IPS-11a (cell line): Measurements from ENCODE around the gene LCOR.

Experiments
- H3K4me3 ChIP-seq: one replicate; pipeline ENCODE4 v1.5.1; 2013; ENCODE audit warnings: low read depth, low read length, control low read depth

LCOR gene

DNA sequence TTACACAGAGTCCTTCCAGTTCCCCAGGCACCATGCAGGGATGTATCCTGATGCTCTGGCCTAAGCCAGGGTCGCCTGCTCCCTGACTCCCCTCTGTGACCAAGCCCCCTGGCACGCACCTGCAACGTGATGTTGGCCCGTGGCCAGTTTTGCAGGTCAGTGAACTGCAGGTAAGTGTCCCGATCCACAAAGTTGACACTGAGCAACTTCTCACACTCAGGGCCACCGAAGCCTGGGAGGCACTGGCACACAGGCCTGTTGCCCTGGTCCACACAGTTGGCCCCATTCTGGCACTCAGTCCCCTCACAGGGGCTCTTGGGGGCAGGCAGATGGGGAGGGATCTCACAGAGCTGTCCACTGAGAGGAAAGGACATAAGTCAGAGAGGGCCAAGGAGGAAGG is 174.3 kb downstream of the LCOR start:
- H3K4me3 ChIP-seq = no peak overlapping the region

DNA sequence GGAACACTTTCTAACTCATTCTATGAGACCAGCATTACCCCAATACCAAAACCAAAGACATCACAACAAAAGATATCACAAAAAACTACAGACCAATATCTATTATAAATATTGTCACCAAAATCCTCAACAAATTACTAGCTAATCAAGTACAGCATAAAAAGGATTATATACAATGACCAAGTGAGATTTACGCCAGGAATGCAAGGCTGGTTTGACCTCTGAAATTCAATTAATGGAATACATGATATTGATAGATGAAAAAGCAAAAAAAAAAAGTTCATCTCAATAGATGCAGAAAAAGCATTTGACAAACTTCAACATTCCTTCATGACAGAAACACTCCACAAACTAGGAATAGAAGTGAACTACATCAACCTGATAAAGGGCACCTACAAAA is 175.3 kb downstream of the LCOR start:
- H3K4me3 ChIP-seq = no peak overlapping the region

DNA sequence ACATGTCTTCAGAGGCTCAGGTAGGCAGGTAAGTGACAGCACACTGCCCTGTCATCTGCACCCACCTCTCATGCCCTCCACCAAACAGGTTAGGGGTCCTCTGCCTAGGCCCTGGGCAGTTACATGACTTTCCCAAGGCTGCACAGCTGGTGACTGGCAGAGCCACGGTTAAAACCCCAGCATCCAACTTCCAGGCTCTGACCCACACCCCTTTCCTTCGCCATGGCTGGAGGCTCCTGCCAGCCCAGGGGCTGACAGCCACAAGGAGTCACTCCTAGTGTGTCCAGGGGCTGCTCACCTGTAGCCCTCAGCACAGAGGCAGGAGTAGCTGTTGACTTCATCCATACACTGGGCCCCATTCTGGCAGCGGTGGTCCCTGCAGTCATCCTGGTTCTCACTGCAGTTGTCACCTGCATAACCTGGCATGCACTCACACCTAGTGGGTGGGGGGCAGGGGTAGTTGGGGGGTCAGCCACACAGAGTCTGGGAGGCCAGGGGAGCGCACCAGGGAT is 178.7 kb downstream of the LCOR start:
- no peak overlapping the region for H3K4me3 ChIP-seq

DNA sequence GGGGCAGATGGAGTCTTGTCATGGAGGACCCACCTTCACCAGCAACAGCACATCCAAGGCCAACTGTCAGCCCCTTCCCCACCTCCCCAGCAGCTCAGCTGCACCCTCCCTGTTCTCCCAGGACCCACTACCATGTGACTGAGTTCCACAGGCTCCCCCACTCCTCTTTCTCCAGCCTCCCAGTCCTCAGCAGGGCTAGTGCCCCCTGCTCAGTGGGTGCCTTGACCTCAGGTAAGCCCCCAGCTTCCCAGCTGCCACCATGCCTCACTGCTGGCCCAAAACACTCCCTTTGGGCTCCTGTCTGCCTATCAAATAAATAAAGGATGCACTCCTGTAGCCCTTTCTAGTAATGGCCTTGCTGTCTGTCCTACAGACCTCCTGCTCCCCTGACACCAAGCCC is 179.3 kb downstream of the LCOR start:
- no peak overlapping the region for H3K4me3 ChIP-seq

DNA sequence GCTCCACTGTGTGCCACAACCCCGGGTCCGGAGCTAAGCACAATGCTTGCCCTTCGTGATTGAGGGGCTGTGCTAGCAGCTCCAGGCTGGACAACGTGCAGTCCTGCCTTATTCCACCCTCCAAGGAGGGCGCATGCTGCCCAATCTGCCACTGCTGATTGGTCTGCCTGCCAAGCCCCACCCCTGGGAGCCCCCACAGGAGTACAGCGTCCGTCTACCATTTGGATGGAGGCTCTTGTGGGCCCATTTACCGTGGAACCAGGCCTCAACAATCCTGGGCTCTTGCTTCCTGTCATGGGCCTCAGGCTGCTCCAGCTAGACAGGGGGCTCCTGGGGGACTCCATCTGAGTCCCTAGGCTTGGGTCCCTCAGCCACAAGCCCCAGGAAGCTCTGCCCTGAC is 180.4 kb downstream of the LCOR start:
- H3K4me3 ChIP-seq = no peak overlapping the region

DNA sequence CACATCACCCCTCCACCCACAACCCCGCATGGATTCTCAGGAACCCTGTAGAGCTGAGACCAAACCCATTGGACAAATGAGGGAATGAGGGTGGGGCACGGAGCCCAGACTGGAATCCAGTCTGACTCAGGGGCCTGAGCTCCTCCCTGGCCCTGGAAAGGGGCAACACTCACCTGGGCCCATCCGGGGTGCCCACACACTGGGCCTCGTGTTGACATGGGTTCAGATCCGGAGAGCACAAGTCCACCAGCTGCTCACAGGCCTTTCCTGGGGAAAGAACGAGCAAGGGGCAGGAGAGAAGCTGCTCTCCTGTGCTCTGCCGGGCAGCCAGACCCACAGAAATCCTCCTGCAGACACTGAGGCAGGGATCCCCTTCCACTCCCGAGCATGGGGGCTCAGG is 181.5 kb downstream of the LCOR start:
- H3K4me3 ChIP-seq = no peak overlapping the region

DNA sequence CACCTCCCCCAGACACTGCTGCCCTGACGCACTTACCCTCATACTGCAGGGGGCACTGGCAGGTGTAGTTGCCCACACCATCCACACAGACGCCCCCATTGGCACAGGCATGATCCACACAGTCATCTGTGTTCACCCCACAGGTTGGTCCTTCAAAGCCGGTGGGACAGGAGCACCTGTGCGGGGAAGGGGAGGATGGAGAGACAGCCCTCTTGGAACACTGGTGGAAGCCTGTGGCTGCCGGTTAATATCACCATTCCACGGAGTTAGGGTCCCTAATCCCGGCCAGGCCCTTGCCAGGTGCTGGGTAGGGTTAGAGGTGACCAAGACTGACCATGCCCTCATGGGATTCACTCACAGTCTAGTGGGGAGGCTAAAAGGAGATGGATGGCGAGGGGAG is 181.9 kb downstream of the LCOR start:
- no peak overlapping the region for H3K4me3 ChIP-seq

DNA sequence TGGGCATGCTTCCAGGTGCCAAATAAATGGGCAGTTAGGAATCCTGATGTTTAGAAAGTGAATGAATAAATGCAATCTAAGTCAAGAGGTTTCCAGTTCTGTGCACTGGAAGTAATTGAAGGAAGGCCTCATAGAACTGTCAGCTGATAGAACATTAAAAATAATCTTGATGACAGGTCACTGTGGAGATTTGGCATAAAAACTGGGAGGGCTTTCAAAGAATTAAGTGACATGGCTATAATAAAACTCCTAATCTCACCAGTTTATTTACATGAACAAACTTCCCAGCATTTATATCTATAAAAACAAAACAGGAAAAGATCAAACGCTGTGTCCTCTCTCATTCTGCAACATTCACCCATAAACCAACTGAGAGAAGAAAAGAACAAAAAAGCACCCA is 183.1 kb downstream of the LCOR start:
- H3K4me3 ChIP-seq = no peak overlapping the region

DNA sequence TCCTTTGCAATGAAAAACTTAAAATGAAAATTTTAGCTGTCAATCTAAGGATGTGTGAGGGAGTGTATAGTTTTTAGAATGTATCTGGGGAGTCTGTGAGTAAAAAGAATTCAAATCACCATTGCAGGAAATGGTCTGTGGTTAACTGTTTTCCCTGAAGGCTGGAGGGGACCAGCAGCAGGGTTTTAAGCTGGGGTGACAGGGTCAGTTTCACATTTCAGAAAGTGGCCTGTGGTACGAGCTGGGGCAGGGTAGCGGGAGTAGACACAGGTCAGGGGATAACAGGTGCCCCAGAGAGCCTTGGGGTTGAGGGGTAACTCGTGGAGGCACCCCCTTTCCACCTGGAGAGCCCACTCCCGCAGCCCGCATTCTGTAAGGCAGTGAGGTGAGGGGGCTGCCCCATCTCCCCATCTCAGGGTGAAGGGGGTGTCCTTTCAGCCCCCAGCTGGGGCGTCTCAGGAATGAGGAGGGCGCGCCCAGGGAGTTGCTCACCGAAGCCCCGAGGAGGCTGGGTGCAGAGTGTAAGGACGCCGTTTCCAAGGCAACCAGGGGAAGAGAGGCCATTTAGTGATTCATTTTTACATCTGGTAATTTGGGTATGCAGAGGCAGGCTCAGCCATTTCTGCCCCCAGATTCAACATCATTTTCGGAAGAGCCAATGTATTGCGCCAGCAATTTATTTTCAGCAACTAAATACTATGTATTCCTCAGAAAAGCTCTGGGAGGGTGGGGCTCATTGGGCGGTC is 184.8 kb downstream of the LCOR start:
- H3K4me3 ChIP-seq = no peak overlapping the region

DNA sequence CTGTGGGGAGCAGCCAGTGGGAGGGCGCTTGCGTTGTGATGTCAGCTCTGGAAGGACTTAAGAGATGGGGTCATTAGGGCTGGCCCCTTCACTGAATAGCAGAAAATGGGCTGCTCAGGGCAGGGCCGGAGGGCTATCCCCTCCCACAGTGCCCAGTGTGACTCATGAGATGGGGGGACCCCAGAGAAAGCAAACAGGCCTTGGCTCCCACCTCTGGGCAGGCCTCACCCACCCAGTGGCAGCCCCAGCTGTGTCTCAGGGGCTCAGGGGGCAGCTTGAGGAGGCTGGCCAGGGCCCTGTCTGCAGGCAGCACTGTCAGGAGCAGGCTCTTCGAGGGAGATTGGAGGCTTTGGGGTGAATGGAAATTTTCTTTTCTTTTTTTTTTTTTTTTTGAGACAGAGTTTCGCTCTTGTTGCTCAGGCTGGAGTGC is 185.4 kb downstream of the LCOR start:
- no peak overlapping the region for H3K4me3 ChIP-seq

DNA sequence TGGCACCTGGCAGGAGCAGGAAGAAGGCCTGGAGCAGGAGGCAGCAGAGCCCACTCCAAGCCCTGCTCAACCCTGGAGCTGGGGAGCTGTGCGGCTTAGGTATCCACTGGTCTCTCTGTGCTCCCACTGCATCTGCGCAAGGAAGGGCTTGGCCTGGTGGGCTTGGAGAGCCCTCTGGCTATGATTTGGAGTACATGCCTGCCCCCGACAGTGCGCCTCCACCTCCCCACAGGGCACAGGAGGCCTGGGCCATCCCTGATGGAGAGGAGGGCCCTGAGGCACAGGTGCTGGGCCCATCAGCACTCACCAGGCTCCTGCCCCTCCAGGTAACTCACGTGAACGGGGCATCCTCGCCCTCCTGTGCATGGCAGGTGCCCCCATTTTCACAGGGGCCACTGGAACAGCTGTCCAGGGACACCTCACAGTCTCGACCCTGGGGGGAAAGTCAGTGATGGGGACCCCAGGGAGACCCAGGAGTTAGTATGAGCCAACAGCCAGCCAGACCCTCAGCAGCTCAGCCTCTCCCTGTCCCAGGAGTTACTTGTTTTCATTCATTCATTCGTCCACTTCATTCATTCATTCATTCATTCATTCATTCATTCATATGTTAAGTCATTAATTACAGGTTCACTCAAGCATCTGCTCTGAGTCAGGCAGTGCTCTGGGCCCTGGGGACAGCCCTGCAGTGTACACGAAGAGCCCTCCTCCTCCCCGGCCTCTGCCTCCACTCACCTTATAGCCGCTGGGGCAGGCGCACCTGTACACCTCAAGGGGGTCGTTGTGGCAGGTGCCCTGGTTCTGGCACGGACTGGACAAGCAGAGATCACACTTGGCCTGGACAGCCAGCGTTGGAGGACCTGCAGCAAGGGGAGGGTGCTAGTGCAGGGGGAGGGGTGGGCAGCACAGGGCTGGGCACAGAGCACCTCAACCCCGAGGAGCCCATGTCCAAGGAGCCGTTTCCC is 186.4 kb downstream of the LCOR start:
- no peak overlapping the region for H3K4me3 ChIP-seq

DNA sequence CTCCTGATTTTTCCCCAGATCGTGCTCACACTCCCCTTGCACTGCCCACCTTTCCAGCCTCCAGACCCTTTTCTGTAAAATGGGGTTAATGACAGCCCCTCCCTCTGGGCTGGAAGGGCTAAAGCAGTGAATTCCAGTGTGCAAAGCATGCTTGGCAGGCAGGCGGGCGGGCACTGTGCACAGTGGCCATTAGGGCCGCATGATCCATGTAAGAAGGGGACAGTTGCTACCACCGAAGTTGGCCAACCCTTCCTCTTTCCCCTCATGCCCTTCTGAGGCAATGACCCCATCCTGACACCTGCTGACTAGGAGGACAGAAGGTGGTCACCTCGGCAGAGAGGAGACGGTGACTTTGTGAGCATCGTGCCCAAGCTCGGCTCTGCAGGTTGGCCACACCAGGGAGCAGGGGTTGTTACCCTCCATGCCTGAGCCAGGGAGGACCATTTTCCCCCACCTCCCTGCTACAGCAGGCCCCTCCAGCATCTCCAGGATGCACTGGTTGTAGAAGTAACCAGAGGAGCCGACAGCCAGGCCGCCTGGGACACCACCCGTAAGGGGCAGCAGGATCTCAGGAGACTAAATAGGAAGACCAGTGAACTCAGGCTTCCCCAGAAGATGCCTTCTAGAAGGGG is 187.2 kb downstream of the LCOR start:
- no peak overlapping the region for H3K4me3 ChIP-seq

DNA sequence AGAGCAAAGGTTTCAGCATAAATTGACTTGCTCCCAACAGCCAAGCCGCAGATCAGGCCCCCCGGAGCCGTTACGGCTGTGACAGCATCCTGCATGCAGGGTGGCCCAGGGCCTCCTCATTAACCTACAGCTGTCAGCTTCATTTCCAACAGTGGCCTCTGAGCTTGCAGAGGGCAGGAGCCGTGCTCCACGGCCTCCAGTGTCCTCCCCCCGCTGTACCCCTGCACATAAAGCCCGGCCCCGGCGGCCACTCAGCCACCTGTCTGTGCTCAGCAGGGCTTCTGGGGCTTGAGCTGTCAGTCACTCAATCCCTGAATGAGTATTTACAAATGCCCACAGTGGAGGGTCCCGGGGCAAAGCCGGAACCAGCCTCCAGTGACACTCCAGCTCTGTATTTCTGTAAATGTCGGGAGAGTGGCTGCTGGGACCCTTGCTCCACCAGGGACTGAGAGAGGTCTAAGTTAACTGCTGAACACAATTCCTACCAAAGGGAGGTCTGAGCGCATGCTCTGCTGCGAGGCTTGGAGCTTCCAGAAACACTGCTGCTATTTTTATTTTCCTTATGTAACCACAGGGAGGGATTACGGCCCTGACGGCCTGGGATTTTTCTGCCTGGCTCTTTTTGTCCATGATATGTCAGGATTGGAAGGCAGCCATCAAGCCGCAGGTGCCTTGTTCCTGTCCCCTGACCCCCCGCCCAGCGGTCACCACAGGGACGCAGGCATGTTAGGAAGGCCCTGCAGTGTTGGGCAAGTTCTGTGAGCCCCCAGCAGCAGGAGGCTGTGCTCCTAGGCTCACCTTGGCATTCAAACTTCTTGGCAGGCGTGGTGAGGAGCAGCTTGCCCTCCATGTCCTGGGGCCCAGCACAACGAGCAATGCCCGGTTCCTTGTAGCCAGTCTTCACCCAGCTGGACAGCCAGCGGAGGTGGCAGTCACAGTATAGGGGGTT is 188.6 kb downstream of the LCOR start:
- H3K4me3 ChIP-seq = no peak overlapping the region

DNA sequence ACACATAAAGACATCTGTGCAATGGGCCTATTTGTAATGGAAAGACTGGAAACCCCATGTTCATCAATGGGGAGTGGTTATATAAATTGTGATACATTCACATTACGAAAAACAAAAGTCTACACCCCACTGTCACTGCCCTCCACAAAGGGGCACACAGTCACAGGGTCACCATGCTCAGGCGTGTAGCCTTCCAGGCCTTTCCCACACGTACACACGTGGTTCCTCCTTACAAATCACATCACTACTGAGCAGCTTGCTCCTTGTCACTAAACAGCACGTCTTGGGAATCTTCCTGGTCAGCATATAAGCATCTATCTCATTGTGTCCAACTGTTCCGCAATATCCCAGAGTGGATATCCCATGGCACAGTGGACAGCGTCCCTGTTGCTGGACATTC is 190.5 kb downstream of the LCOR start:
- no peak overlapping the region for H3K4me3 ChIP-seq

DNA sequence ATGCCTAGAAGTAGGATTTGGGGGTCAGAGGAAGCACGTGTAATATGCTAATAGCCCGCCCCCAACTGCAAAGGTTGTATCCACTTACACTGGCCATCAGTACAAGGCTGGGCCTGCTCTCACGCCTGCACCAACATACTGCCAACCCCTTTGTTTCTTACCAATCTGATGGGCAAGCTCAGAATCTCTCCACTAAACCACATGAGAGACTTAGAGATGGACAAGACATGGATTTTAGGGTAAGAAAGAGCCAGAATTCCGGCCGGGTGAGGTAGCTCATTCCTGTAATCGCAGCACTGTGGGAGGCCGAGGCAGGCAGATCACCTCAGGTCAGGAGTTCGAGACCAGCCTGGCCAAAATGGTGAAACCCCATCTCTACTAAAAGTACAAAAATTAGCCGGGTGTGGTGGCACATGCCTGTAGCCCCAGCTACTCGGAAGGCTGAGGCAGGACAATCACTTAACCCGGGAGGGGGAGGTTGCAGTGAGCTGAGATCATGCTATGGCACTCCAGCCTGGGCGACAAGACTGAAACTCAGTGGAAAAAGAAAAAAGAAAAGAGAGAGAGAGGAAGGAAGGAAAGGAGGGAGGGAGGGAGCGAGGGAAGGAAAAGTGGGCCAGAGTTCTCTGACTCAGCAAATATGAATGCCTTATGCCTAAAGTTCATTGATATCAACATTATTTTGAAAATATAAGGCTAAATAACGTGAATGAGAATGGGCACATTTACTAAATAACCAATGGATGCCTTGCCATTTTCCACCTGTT is 191.5 kb downstream of the LCOR start:
- no peak overlapping the region for H3K4me3 ChIP-seq

DNA sequence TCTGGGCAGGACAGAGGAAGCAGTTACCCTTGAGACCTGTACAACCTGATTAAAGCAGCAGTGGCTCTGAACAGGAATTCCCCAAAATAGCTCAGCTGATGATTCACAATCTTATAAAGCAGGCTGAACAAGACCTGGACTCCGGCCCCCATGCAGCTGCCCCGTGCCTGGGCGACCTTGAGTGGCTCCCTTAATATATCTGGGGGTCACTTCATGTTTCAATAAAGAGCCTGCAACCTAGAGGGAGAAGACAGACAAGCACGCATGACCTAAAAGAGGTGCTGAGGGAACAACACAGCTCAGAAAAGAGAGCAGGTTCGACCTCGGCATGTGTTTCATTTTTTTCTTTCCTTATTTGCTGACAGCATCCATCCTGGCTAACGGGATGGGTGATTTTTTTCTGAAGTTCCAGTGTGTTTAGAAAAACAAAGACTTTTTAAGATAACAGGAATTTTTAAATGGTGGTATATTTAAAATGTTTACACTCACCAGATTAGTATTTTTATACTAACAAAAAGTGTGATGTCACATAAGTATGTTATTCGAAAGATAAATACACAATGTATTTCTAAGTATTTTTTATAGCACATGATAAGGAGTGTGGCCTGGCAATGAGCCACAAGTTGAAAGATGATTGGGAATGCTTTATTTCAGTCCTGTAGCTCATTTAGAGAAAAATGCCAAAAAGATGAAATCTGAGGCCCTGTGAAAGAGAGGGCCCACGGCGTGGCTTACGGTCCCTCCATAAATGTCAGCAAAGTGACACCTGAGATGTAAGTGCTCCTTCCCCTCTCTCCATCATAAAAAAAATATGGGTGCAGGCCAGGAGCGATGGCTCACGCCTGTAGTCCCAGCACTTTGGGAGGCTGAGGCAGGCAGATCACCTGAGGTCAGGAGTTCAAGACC is 192.3 kb downstream of the LCOR start:
- no peak overlapping the region for H3K4me3 ChIP-seq

DNA sequence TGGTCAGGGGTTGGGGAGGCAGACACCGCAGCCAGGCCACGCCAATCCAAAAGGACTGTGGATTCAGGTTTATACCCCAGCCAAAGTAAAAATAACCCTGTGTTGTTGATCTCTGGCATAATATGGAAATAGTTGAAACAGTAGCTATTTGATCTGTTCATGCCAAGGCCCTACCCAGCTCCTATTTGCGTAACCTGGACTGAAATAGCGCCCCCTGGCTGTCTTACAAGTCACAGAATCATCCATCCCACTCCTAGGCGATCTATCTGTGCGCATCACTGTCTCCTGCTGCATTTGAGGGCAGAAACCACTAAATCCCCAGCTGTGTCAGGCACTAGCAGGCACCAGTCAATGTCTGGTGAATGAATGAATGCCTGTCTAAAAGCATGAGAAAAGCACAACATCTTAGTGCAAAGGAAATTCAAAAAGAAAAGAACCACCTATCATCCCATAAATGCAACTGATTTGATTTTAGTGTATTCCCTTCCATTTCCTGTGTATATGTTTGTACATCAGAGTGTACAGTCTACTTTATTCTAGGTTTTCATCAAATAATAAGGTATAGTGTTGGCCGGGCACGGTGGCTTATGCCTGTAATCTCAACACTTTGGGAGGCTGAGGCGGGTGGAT is 193.6 kb downstream of the LCOR start:
- no peak overlapping the region for H3K4me3 ChIP-seq
